Measurements from ENCODE around the gene CDC42BPG.

CDC42BPG gene

GRCh38 chr11:64787526-64788320 is 56.7 kb downstream of the CDC42BPG start:
- DNase-seq: no peak

DNA sequence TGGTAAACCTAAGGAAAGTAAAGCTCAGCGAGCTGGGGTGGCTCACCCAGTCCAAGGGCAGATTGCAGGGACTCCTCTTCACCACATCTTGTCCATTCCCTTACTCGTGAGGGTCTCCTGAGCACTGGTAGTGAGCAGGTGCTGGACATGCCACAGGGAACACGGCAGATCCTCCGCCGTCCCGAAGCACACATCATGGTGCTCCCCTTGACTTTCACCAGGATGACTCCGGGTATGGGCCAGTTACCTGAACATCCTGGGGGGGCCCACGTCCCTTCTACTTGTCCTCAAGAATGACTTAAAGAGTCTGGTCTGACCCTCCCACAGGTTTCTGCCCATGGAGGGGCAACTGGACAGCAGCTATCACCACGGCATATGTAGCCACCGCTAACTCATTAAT is 58.1 kb downstream of the CDC42BPG start:
- DNase-seq: no peak

- no peak for DNase-seq
Observed at GRCh38 chr11:64784813-64785581, 59.5 kb downstream of the CDC42BPG start.

- DNase-seq: peak; percentile 97
Observed at GRCh38 chr11:64778473-64779298, 65.8 kb downstream of the CDC42BPG start, which contains the start of gene SF1. Gene SF1, minus strand, starts transcription at chr11:64778542. Its CDS starts 150 bp downstream, at chr11:64778392.

GRCh38 chr11:64778223-64778472 is 66.3 kb downstream of the CDC42BPG start:
- DNase-seq: no peak

DNA sequence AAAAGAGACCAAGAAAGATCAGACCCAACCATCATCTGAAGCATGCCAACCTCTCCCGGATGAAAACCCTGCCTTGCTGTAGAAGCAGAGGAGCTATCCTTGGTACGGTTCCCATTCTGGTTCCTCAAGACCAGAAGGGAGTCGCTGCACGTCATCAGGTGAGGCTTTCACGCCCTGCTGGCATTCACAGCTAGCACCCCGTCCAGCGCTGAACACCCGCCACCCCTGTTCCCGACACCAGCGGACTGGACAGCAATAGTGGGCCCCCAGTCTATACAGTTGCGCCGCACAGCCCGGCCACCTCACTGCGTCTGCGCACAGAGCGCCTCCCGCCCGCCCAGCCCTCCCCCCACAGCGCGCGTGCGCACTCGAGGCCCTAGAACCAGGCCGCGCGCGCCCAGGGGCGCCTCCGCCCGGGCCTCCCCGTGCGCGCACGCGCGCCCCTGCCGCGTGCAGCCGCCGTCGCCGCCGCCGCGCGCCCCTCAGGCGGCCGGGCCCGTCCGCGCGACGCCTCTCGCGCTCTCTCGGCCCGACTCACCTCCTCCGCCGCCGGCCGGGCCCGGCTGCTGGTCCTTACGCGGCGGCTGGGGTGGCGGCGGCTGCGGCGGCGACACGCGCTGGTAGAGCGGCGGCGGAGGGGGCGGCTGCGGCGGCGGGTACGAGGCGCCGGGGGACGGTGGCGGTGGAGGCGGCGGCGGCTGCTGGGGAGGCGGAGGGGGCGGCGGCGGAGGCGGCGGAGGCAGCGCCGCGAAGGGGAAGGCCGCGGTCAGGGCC is 66.8 kb downstream of the CDC42BPG start:
- DNase-seq: no peak

DNA sequence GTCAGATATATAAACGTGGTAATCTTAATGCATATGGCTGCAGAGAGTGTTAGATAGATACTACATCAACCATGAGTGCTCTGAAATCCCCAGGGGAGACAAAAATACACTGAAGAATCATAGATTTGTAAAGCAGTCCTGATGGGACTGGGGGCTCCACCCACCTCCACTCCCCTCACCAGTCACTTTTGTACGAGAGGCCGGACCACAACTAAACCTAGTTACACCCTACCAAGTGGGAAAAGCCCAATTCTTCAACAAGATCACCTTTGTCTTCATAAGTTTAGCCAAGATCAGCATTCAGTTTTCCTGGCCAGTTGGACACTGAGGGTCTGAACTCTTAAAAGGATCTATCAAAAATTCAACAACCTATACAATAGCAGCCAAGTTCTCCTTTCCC is 67.6 kb downstream of the CDC42BPG start:
- DNase-seq: no peak

DNA sequence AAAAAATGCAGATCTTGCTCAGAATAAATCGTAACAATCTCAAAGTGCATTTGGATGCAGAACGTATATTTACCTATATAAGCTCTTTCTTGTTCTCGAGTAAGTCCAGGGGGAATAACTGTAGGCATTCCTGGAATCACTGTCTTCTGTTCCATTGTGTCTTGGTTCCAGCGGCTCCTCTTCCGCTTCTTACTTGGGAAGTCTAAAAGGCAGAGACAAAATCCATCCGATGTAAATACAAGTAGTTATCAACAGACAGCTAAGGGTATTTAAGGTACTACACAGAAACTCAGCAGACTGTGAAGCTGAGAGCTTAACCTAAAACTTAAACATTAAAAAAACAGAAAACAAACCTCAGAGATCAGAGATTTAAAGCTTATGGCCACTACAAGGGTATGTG is 68.0 kb downstream of the CDC42BPG start:
- DNase-seq: no peak

- DNase-seq: no peak
Observed at GRCh38 chr11:64774144-64774543, 70.3 kb downstream of the CDC42BPG start.

Data from NCI-H187 treated with DMSO at 0.1 percent for 48 hours (cell line).